ENCODE results near the gene TMEM129. TPM values are rescaled to one million over a fixed set of nuclear protein-coding genes. Genes with fewer than 3 reads are reported as not detected.
A peak's percentile ranks its signal among the peaks of the same experiment; 100 is the strongest.

Gene TMEM129
- total and polyA plus RNA-seq, 5 experiments from 2014 or later = 26.9 to 41.7 (median 34.0) TPM

DNA sequence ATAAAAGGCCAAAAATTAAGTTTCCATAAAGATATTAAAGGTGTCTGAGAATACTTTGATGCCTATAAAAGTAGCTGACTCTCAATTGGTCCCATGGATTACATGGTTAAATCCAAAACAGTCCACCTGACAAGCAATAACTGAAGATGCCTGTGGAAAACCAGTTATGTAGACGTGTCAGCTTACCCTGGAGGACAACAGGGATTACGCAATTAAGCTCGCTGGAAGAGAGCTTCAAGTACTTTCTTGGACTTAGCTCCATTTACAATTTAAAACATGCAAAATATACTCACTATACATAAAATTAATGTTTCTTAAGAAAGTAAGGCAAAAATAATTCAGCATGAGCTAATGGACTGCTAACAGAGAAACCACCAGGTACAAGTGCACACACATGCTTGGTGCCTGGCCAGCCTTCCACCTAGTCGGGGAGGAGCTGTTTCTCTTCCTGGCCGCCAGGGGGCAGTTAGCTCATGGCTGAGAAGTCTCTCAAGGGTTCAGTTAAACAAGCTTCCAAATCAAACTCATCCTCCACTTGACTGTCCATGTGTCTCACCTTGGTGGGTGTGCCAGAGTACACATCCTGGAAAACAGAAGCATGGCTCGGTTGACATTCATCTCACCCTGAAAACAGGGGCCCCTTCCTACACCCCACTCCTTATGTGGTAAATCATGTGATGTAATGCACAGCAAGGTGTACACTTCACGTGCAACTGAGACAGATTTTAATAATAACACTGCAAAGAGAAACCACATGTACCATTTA lies 27.8 kb downstream of the TMEM129 start:
- Mint-ChIP-seq H3K36me3 (peaks cover 0 to 72% (median 11%) of the 10 kb centered on the region in 3 donors), H3K27ac (peak overlapping the region in 8 of 10 donors; percentile 41 to 82 (median 76))

DNA sequence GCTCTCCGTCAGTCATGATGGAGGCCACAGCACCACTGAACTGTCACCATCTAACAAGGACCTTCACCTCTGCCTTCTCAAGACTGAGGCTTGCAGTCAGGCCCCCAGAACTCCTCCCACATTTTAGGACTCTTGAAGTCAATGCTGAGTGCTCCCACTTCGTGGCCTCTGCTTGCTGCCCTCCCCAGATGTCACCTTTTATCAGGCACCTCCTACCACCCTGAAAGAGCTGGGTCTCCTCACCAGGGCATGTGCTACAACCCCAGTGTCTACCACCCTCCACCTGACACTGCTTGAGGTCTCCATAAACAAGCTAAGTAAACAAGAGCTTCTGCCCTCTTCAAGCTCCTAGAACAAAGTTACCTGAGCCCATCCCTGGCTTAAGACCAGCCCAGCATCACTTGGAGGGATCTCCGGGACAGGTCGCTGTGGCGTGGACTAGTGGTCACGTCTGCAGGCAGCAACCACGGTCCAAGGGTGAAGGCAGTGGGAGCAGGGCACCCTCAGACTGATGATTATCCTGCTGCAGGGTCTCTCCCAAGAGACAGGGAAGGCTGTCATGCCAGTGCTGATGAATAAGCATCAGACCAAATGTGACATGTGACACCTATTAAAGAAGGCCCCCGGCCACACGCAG lies 29.3 kb downstream of the TMEM129 start:
- peak overlapping the region in 2 of 10 donors; percentile 24 to 74 for H3K27ac Mint-ChIP-seq
- peaks cover 0 to 60% (median 8%) of the 10 kb centered on the region in 3 donors for H3K36me3 Mint-ChIP-seq
- no peaks in the 10 kb centered on the region for H3K9me3 Mint-ChIP-seq
- peaks cover 0 to 5% (median 3%) of the 10 kb centered on the region in 4 donors for H3K4me1 Mint-ChIP-seq
- no peak overlapping the region for H3K4me3 Mint-ChIP-seq
- POLR2A ChIA-PET = interaction anchor here (0.6 to 6.5 kb wide), 4 partner anchors 10 to 35 kb away, joined by 4 to 85 read pairs (median 23); partner anchors contain the start of genes SLBP, TACC3 and TMEM129
- ATAC-seq (no peak), DNase-seq (no peak)
- H3K27me3 Mint-ChIP-seq = no peaks in the 10 kb centered on the region

More for the DNA sequence above, 27.8 kb downstream of the TMEM129 start:
- Mint-ChIP-seq H3K4me1 (peaks cover 0 to 5% (median 3%) of the 10 kb centered on the region in 4 donors), H3K4me3 (no peak overlapping the region), H3K9me3 (no peaks in the 10 kb centered on the region), H3K27me3 (no peaks in the 10 kb centered on the region)
- POLR2A ChIA-PET = interaction anchor here (0.6 to 6.5 kb wide), 9 partner anchors 8 to 493 kb away, joined by 3 to 85 read pairs (median 3); partner anchors contain the start of genes SLBP, TACC3 and TMEM129
- ATAC-seq (peak; percentile 96 to 98), DNase-seq (peak; percentile 59 to 84 (median 76))

DNA sequence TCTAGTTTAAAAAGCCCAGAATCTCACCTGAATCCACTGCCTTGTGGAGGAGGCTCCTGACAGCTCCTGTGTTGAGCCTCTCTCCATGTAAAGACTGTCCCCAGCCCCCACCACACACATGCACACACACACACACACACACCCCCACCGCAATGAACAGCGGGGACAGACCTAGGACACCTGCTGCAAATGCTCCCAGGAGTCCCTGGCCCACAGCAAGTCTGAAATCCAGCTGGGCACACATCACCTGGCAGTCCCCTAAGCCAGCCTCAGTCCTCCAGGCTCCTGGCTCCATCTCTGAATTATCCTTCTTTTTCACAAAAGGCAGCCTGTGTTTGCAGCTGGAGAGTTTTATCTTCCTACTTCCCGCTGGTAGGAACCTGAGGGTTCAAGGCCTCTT lies 30.4 kb downstream of the TMEM129 start:
- ATAC-seq (no peak), DNase-seq (no peak)
- H3K27ac Mint-ChIP-seq = peak overlapping the region in 2 of 10 donors; percentile 56 to 84
- H3K4me3 Mint-ChIP-seq = no peak overlapping the region
- no peaks in the 10 kb centered on the region for H3K27me3 Mint-ChIP-seq
- H3K4me1 Mint-ChIP-seq = peaks cover 0 to 5% (median 2%) of the 10 kb centered on the region in 4 donors
- no peaks in the 10 kb centered on the region for H3K9me3 Mint-ChIP-seq
- POLR2A ChIA-PET = interaction anchor here (0.6 to 6.5 kb wide), 4 partner anchors 22 to 692 kb away, joined by 3 to 85 read pairs (median 18); partner anchors contain the start of gene SLBP
- H3K36me3 Mint-ChIP-seq = peaks cover 0 to 48% (median 4%) of the 10 kb centered on the region in 3 donors

DNA sequence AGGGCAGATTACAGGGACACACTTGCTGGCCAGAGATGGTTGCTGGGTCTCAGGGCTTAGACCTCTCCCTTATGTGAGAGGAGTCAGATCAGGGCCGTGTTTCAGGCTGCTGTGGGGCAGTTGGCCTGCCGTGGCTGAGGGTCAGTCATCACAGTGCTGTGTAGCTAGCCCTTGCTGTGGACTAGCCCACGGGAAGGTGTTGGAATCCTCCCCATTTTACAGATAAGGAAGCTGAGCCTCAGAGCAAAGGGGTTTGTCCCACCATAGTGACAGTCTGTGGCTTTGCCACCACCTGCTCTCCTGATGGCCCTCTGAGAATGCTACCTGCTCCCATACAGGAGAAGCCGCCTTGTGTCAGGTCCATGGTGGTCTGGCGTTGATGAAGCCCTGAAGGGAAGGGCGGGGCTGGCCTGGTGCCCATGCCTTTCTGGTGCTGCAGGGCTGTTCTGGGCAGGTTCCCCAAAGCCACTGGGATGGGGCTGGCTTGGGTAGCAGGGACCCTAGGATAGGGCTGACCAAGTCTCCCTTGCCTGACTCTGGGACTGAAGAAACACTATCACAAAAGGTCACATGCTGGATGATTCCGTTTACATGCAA lies 34.6 kb downstream of the TMEM129 start:
- DNase-seq = no peak
- H3K27ac Mint-ChIP-seq = peak overlapping the region in 6 of 10 donors; percentile 31 to 77 (median 56)
- H3K4me1 Mint-ChIP-seq = peaks cover 6 to 10% (median 10%) of the 10 kb centered on the region in 4 donors
- POLR2A ChIA-PET = interaction anchor here (0.7 to 1.0 kb wide), 2 partner anchors 37 to 599 kb away, joined by 3 to 6 read pairs; no protein-coding TSS in a partner anchor
- no peaks in the 10 kb centered on the region for H3K9me3 Mint-ChIP-seq
- peak overlapping the region in 7 of 10 donors; percentile 19 to 78 (median 57) for H3K4me3 Mint-ChIP-seq
- no peak for ATAC-seq
- H3K27me3 Mint-ChIP-seq = no peaks in the 10 kb centered on the region
- peaks cover 0 to 10% (median 0%) of the 10 kb centered on the region in 3 donors for H3K36me3 Mint-ChIP-seq

DNA sequence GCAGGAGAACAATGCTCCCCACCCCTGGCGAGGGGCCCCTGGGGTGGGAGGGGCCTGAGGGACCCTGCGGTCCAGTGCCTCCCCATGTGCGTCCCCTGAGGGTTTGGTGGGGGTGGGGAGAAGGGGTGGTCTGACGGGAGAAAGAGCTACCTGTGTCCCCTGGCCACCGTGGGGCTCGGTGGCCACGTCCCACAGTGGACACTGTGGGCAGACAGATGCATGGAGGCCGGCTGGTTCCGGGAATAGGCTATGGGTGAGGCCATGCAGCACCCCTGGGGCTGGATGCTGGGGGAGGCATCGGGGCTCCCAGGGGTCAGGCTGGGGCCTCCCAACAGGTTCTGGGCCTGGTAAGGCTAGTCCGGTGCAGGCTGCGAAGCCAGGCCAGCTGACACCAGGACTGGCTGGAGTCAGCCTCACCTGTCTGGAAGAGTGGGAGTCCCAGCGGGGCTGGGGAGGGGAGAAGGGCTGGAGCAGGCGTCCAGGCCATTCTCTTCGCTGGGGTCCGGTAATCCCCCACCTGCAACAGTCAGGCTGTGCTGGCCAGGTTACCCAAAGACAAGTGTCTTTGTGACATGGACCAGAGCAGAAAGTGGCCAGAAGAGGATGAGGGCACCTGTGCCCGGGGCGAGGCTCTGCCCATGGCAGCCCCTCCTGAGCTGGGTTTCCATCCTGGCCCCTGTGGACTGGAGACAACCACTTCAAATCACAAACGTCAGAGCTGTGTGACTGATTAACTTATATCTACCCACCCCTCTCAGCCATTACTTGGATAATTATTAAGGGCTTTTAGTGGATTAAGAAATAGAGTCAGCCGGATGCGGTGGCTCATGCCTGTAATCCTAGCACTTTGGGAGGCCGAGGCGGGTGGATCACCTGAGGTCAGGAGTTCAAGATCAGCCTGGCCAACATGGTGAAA lies 35.6 kb downstream of the TMEM129 start:
- Mint-ChIP-seq H3K4me1 (peaks cover 6 to 10% (median 10%) of the 10 kb centered on the region in 4 donors), H3K4me3 (peak overlapping the region in 2 of 10 donors; percentile 18 to 48), H3K36me3 (peaks cover 0 to 2% (median 0%) of the 10 kb centered on the region in 3 donors), H3K27ac (no peak overlapping the region), H3K9me3 (no peaks in the 10 kb centered on the region), H3K27me3 (no peaks in the 10 kb centered on the region)
- POLR2A ChIA-PET = interaction anchor here (1.0 to 1.1 kb wide), 2 partner anchors 34 to 38 kb away, joined by 3 read pairs; no protein-coding TSS in a partner anchor
- ATAC-seq (no peak), DNase-seq (no peak)

DNA sequence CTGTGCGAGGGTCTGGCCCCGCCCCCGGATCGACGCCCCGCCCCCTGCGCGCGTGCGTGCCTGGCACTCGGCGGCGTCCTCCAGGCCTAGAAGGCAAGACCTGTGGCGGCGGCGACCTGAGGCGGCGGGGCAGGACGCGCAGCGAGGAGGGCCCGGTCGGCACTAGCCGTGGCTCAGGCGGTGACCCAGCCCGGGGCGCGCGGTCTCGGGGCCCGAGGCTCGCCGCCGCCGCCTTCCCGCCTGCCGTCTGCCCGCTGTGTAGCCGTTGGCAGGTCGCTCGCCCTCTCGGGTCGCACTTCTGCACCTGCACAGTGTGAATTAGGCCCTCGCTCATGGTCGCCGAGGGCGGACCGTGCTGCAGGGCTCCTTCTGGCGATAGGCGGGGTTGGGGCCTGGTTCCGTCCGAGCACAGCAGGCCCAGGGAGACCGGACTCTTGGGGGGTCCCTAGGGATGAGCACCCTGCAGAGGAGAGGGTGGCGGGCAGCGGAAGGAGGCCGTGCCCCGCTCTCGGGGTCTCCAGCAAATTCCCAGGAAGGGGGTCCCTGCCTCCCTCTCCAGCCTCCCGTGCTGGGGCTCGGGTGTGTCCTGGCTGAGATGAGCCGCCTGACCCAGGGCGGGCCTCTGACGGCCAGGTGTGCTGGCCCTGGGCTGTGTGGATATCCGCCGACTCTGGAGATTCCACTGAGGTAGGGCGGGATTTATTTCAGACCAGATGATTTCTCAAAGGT lies 36.5 kb downstream of the TMEM129 start:
- H3K4me1 Mint-ChIP-seq = peaks cover 6 to 10% (median 10%) of the 10 kb centered on the region in 4 donors
- ATAC-seq (peak in 1 of 2 donors; percentile 28), DNase-seq (peak in 9 of 10 donors; percentile 83 to 97 (median 92))
- H3K27me3 Mint-ChIP-seq = no peaks in the 10 kb centered on the region
- H3K27ac Mint-ChIP-seq = peak overlapping the region in 1 of 10 donors; percentile 59
- peak overlapping the region in 9 of 10 donors; percentile 41 to 73 (median 54) for H3K4me3 Mint-ChIP-seq
- no peaks in the 10 kb centered on the region for H3K36me3 Mint-ChIP-seq
- POLR2A ChIA-PET = interaction anchor here (1.9 kb wide), 1 partner anchor 28 kb away, joined by 7 read pairs; the partner anchor contains the start of gene SLBP
- H3K9me3 Mint-ChIP-seq = no peaks in the 10 kb centered on the region

DNA sequence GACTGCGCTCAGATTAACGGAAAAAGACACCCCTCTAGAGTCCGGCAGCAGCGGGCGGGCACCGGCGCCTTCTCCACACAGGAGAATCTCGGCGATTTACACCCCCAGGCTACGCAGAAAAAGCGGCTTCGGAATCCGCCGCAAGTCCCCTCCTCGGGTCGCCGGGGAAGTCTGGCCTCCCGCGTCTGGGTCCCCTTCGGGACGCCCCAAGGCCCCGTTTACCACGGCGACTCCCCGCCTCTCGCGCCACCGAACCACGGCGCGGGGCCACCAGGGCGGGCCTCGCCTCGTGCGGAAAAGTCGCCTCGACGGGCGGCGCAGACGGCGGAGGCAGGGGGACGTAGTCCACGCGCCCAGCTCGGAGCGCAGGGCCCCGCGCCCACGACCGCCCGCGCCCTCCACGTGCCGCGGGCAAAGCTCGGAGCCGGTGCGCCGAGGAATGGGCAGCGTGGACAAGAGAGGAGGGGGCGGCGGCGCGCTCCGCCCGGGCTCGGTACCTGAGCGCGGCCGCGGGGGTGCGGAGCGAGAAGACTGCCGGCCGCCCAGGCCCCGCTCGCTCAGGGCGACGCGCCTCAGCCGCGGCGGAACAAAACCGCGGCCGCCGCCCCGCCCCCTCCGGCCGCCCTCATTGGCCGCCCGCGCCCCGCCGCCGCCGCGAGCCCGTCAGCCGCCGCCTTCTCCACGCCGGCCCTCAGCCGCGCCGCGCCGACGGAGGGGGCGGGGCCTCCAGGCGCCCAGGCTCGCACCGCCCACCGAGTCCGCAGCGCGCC lies 37.2 kb downstream of the TMEM129 start, which contains the start of gene FAM53A:
Gene FAM53A (minus strand): TSS at position 578 of the 770 bp plus-strand sequence. CDS start 15,572 bp downstream, outside the sequence.
- DNase-seq = peak in 6 of 10 donors; percentile 6 to 91 (median 38)
- no peaks in the 10 kb centered on the region for H3K27me3 Mint-ChIP-seq

DNA sequence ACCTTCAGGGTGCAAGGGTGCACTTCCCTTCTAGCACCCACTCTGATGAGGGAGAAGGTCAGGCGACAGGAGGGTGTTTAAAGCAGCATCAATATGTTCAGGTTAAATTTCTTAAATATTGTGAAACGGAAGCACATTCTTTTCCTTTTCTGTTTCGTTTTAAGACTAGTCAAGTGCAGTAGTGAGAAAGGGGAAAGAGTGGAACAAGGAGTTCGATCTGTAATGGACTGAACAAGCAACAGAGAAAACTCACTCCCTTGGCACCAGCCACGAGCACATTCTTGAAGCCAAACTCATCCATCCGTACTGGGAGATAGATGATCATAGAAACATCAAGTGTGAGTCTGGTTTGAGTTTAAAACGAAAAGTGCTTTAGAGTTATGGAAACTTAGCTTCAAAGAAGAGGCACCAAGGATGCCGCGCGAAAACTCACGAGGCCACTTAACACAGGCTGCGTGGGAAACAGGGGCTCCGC lies 37.8 kb downstream of the TMEM129 start:
- peak in 3 of 10 donors; percentile 15 to 45 (median 44) for DNase-seq
- H3K9me3 Mint-ChIP-seq = no peaks in the 10 kb centered on the region
- peaks cover 6 to 10% (median 10%) of the 10 kb centered on the region in 4 donors for H3K4me1 Mint-ChIP-seq
- H3K27ac Mint-ChIP-seq = peak overlapping the region; percentile 56 to 97 (median 88)
- no peaks in the 10 kb centered on the region for H3K36me3 Mint-ChIP-seq
- H3K4me3 Mint-ChIP-seq = peak overlapping the region; percentile 83 to 94 (median 92)
- peak; percentile 19 to 29 for ATAC-seq
- POLR2A ChIA-PET = interaction anchor here (1.1 to 1.9 kb wide), 3 partner anchors 29 to 103 kb away, joined by 3 to 7 read pairs (median 4); partner anchors contain the start of gene SLBP
- H3K27me3 Mint-ChIP-seq = no peaks in the 10 kb centered on the region

More for the DNA sequence above, 37.2 kb downstream of the TMEM129 start, which contains the start of gene FAM53A:
- H3K4me1 Mint-ChIP-seq = peaks cover 6 to 10% (median 10%) of the 10 kb centered on the region in 4 donors
- H3K9me3 Mint-ChIP-seq = no peaks in the 10 kb centered on the region
- peak within 1 kb of the TSS; percentile 56 to 97 (median 88) for H3K27ac Mint-ChIP-seq
- H3K4me3 Mint-ChIP-seq = peak within 1 kb of the TSS; percentile 83 to 94 (median 92)
- ATAC-seq = peak; percentile 85 to 87
- POLR2A ChIA-PET = interaction anchor here (1.2 to 1.9 kb wide), 2 partner anchors 29 to 104 kb away, joined by 3 to 7 read pairs; partner anchors contain the start of gene SLBP
- H3K36me3 Mint-ChIP-seq = no peaks in the 10 kb centered on the region

DNA sequence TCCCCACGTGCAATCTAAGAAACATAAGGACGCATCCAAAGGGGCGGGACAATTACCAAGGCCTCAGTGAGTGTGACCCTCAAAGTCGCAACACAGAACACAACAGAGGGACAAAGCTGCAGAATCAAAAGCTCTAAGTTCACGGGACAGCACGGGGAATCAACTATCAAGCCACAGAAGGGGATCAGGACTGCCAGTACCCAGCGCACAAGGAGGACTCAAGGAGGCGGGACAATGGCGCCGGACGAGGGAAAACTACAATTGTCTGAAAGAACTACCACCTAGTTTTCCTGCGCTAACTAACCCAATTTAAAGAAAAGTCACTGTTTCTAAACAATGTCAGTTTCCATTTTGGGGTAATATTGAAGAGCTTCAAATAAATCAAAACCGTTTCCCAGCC lies 38.3 kb downstream of the TMEM129 start:
- Mint-ChIP-seq H3K4me3 (peak overlapping the region; percentile 83 to 94 (median 92)), H3K27ac (peak overlapping the region; percentile 56 to 97 (median 88)), H3K36me3 (no peaks in the 10 kb centered on the region), H3K4me1 (peaks cover 6 to 10% (median 10%) of the 10 kb centered on the region in 4 donors), H3K27me3 (no peaks in the 10 kb centered on the region), H3K9me3 (no peaks in the 10 kb centered on the region)
- ATAC-seq (no peak), DNase-seq (no peak)
- POLR2A ChIA-PET = interaction anchor here (1.1 to 1.9 kb wide), 3 partner anchors 30 to 103 kb away, joined by 3 to 7 read pairs (median 4); partner anchors contain the start of gene SLBP

DNA sequence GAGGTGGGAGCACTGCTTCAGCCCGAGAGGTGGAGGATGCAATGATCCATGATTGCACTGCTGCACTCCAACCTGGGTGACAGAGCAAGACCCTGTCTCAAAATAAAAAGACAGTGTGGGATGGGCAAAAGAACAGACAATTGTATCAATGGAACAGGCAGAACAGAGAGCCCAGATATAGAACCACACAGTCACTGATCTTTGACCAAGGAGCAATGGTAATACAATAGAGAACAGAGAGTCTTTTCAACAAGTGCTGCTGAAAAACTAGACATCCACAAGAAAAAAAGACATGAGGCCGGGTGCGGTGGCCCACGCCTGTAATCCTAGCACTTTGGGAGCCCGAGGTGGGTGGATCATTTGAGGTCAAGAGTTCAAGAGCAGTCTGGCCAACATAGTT lies 42.9 kb downstream of the TMEM129 start:
- Mint-ChIP-seq H3K4me1 (peaks cover 4 to 7% (median 6%) of the 10 kb centered on the region in 4 donors), H3K4me3 (no peak overlapping the region), H3K27me3 (peaks cover 0 to 5% (median 0%) of the 10 kb centered on the region in 5 donors), H3K36me3 (no peaks in the 10 kb centered on the region), H3K9me3 (no peaks in the 10 kb centered on the region), H3K27ac (no peak overlapping the region)
- POLR2A ChIA-PET = no interaction called here
- ATAC-seq (no peak), DNase-seq (no peak)

Measured in naive thymus-derived CD8-positive, alpha-beta T cell (primary cell).